ENCODE measurements around the gene CCDC169. TPM values are rescaled to one million over a fixed set of nuclear protein-coding genes. Genes with fewer than 3 reads are reported as not detected.

Gene CCDC169
- total RNA-seq, 1 donor from 2014 or later = 1.6 TPM

DNA sequence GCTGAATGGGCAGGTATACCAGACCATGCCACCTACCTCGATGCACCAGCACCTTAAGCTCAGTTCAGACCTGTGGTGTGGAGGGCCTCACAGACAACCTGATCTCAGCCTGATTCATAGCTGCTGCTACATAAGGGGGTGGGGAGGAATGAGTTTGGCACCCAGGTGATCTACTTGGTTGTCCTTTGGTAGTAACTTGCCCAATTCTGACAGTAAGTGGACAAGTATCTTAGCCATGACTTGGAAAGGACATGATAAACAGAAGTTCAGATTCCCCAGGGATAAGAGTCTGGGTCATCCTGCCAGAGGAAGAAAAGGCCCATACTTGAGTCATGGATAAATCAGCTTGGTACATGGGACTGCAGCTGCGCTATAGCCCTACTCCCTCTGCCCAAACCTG lies 54.9 kb downstream of the CCDC169 start:
- no peak for DNase-seq

DNA sequence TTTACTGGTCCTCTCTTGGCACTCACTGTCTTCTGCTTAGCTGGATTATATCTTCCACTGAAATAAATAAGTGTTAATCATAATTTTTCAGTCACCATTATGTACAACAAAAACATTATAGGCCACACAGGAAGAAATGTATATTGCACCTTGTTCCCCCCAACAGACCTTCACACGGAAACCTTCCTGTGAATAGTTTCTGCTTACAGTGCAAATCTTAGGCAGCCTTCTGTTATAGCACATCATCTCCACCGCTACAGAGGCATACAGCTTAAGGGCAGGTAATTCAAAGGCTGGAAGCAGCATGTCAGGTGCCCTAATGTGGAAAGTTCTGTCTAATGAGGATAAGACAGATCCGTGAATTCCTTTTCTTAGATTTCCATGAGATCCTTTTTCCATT lies 66.4 kb downstream of the CCDC169 start:
- DNase-seq = no peak

DNA sequence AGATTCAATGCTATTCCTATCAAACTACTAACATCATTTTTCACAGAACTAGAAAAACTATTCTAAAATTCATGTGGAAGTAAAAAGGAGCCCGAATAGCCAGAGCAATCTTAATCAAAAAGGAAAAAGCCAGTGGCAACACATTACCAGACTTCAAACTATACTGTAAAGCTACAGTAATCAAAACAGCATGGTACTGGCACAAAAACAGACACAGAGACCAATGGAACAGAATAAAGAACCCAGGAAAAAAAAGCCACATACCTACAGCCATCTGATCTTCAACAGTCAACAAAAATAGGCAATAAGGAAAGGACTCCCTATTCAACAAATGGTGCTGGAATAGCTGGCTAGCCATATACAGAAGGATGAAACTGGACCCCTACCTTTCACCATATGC lies 72.9 kb downstream of the CCDC169 start:
- no peak for DNase-seq

DNA sequence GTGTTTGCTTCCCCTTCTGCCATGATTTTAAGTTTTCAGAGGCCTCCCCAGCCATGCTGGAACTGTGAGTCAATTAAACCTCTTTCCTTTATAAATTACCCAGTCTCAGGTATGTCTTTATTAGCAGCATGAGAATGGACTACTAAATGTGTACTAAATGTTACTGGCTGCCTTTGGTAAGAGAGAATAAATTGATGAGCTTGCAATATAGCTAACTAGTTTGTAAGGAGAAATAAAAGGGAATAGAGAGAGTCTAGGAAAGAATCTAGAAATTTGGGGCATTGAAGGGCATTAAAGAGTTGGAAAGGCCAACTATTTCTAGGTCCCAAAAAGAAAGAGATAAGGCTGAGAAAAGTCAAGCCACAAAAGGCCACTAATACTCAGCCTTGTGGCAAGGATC lies 77.7 kb downstream of the CCDC169 start:
- no peak for DNase-seq

DNA sequence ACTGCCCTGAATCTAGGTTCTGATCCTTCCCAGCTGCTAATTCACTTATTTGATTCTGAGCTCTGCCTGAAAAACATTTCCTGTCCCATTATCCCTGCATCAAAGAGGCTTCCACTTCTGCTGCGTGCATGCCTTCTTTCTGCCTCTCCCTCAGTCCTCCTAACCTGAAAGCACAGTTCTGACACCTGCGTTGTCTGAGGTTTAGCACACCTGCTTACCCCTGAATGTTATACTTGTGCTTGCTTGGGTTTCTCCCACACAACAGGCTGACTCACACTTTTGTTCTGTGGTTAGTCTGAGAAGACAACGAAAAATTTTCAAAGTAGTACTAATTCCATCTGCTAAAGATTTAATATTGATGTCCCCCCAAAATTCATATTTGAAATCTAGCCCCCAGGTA lies 80.2 kb downstream of the CCDC169 start:
- no peak for DNase-seq

DNA sequence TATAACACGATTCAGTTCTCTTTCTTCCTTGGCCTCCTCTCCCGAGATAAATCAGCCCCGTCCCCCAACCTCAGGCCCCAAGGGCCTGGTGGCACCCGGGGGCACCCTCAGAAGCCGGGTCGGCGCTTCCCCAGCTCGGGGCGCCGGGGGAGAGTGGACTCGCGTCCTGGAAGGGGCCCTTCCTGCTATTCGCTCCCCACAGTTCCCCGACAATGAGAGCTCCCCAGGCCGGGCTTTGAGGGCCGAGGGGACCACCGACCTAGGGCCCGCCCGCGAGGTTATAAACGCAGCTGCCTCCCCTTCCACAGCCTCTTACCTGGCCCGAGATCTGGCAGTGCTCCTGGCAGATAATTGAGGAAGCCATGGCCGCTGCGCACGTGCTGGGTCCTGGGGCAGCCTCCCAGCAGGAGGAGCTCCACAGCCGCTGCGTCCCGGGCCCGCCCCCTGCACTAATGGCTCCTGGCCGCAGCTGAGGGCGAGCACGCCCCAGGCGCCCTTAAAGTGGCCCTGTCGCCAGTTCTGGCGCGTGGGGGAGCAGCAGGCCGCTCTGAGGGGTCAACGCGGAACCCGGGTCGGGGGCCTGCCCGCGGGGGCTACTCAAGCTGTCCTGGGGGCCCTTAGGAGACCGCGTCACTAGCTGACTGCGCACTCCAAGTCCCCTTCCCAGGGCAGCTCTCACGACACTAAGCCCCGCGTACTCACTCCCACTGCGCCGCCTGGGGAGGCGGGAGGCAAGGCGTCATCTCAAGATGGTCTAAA lies 83.3 kb downstream of the CCDC169 start, which contains the start of gene SOHLH2:
Gene SOHLH2 (minus strand): TSS at position 394 of the 759 bp plus-strand sequence. CDS start 30 bp downstream, at position 364.
- DNase-seq = no peak

DNA sequence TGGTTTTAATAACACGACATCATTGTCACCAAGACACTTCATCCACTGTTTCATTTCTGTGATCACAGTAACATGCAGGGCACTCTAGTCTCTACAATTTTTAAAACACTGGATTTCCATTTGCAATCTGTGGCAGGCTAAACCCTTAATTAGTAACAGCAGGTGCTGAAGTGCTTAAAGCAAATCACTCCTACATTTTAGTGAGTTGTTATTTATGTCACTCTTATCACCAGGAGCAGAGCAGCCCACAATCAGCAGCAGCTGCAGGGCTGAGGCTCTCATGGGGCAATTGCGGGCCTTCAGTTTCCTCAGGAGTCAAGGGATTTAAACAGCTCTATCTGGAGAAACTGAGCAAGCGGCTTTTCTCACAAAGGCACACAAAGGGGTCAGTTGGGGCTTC lies 84.8 kb downstream of the CCDC169 start:
- no peak for DNase-seq

DNA sequence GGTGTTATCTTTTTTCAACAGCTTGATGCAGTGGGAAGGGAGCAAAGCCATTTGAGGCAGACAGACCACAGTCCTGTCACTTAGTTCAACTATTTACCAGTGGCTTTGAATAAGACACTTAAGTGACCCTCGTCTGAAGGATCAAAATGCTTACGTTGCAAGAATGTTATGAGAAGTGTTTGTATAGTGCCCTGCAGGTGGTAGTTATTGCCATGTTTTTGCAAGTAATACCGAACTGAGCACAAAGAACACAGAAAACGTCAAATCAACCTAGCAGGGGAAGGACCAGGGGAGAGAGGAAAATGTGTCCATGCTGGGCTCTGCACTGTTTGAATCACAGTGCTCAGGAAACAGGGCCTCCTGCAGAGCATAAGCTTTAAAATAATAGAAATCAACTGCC lies 86.0 kb downstream of the CCDC169 start:
- no peak for DNase-seq

DNA sequence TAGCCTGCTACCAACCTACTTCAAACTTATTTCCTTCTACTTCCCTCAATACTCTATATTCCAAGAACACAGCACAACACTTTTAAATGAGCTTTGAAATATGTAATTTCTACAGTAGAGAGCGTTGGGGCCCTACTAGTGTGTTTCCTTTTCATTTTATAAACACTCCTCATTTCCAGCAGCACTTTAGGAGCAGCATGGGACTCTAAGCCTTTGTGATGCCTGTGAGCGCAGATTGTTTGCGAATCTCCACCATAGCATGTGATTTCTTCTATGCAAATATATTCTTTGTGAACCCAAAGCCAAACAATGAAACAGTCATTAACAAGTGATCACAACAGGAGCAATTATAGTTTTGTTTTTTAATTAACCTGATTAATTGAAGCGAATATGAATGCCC lies 86.9 kb downstream of the CCDC169 start:
- DNase-seq = no peak

DNA sequence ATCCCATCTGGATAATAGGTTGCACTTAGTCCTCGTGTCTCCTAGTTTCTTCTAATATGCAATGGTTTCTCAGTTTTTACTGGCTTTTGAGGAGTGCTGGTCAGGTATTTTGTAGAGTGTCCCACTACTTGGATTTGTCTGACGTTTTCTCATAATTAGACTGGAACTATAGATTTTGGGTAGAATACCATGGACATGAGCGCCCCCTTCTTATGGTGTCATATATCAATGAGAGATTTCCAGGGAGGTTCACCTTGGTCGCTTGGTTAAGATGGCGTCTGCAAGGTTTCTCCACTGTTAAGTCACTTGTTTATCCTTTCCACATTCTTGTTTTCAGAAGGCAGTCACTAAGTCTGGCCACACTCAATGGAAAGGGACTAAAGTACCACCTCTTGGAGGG lies 89.9 kb downstream of the CCDC169 start:
- DNase-seq = no peak

DNA sequence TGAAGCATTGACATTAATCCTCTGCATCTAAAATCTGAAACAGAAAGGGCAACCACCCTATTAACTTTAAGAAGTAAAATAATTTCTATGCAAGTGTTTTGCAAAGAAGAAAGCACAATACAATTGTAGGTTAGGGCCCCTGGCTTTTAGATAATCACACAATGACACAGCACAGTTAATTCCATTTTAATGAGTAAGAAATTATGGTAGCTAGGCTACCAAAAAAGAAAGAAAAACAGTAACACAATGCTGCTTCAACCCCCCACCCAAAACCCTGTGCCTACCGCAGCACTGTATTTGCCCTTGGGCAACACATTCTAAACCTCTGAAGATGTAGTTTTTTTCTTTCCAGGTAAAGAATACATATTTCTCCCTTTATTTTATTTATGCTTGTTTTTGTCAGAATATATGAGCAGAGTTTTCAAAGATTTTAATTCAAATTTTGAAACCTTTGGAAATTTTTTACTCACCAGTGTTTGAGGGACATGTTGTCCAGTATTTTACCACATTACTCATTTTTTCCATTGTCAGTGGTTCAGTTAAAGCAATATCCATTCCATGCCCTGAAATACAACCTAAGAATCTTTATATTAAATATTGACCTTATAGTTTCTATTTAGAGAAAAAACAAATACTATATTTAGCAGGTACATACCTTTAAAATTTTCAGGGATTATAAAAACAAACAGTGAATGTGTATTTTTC lies 104.3 kb downstream of the CCDC169 start:
- no peak for DNase-seq

DNA sequence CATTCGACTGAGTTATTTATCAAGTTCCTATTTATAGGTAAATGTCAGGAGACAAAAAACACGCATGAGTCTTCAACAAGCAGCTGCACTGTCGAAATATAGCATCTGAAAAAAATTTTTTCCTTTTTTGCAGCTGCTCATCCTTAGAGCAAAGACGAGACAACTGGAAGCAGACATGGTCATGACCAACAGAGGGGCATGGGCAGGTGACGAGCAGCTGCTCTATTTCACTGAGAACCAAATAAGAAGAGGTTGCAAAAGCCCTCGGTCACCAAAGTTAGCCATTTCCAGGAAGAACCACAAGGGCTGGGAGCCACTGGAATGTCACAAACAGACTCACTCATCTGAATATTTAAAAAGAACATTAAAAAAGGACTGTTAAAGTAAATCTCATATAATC lies 105.4 kb downstream of the CCDC169 start:
- DNase-seq = no peak

DNA sequence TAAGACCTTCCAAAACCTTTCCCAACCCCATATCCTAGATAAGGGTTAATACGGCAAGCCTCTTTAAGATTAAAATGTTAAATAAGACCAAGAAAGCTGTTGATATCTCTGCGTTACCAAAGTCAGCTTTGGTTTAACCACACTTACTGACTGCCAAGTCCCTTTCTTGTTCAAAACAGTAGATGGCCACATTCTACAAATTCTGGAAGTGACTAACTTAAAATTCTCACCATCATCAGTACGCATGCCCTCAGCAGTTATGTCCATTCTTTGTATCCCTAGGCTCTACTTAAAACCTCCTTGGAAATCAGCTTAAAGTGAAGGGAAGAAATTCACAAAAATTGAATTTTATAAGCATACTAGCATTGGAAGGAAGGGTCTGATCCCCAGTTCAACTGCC lies 106.8 kb downstream of the CCDC169 start:
- no peak for DNase-seq

DNA sequence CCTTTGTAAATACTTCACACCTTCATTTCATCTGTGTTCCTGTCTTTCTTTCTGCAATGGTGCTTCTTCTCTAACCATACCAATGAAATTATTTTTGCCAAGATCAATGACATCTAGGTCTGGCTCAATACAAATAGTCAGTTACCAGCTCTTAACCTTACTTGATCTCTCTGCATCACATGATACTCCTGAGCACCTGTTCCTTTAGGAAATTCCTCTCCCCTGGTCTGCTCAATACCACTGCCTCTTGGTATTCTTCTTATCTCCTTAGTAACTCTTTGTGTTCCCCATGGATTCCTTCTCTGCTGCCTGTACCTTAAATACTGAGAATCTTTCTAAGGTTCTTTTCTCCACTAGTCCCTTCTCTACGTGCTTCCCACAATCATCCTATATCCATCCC lies 109.2 kb downstream of the CCDC169 start:
- no peak for DNase-seq

DNA sequence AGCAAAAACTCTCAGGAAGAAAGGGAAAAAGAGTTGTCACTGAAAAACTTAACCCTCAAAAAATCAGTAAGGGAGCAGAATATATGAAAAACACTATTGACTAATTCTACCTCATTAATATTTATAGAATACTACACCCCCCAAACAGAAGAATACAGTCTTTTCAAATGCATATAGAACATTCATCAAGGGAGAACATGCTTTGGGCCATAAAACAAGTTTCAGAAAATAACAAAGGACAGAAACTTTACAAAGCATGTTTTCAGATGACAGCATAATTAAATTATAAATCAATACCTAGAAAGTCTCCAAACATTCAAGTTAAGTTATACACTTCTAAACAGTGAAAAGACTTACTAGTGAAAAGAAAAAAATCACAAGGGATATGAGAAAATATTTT lies 113.7 kb downstream of the CCDC169 start:
- peak; percentile 12 for DNase-seq

Small RNA genes lying within 50 kb of the gene (small RNA-seq; reads per million reads assigned to genes)
- not detected for gene RNU6-71P (ENCODE audit: low replicate concordance)

Other genes with a start within 250 kb of the CCDC169 start
- 82.5 TPM for gene DCLK1, start 166.4 kb downstream of the CCDC169 start, total RNA-seq
- gene SOHLH2, start 83.3 kb downstream of the CCDC169 start, total RNA-seq = not detected
- gene SPART, start 48.6 kb upstream of the CCDC169 start, total RNA-seq = 64.0 TPM
- 0.59 TPM for gene CCNA1, start 134.7 kb upstream of the CCDC169 start, total RNA-seq